SIG-M5 treated with dmso at 0.1 percent for 504 hours (cell line): ENCODE results near the gene ELOVL3.
A peak's percentile ranks its signal among the peaks of the same experiment; 100 is the strongest.
"Not testable (repeated sequence)": the region's sequence is repeated elsewhere in the genome, so short reads cannot be mapped to it uniquely, and the experiment has no call there.

Experiments used
- DNase-seq: peaks from one replicate; lab custom pipeline; 2025; ENCODE audit not compliant: unreplicated experiment; lab: John Stamatoyannopoulos, UW

The ELOVL3 gene, protein sequence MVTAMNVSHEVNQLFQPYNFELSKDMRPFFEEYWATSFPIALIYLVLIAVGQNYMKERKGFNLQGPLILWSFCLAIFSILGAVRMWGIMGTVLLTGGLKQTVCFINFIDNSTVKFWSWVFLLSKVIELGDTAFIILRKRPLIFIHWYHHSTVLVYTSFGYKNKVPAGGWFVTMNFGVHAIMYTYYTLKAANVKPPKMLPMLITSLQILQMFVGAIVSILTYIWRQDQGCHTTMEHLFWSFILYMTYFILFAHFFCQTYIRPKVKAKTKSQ

DNA sequence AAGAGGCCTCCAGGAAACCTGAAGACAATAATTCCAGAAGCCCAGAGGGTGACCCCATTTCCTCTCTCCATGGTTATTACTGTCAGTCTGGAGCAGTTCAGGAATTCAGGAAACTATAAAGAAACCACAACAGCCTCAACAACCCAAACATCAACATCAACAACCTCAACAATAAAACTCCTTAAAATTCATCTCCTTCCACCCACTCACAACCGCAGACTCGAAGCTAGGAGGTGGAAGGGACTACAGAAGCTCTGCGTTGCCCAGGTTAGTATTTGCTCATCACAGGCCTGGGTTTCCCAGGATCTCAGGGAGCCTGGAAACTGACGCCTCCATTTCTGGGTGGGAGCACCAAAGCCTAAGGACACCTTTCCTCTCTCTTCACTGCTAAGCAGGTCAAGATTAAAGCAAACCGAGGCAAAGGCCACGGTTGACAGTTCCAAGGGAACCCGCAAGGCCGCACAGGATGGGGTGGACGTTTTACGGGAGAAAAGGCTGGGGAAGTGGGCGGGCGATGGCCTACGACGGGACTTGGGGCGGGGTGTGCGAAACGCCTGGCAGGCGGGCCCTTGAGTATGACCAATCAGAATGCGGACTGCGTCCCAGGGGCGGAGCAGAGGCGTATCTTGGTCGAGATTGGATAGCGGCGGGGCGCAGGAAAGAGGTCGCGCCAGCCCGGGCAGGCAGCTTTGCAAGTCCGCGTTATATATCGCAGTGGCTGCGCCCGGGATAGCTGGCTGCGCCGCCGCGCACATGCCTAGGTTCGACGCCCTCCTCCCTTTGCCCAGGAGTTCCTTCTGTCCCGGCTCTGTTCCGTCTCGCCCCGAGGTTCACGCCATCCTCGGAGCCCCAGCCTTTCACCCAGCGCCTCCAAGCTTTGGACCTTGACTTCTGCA lies at the start of gene ELOVL3:
TSS of gene ELOVL3 (plus strand) at position 654 of the 896 bp plus-strand sequence. CDS start 250 bp downstream, outside the sequence.
- peak; percentile 94 for DNase-seq

DNA sequence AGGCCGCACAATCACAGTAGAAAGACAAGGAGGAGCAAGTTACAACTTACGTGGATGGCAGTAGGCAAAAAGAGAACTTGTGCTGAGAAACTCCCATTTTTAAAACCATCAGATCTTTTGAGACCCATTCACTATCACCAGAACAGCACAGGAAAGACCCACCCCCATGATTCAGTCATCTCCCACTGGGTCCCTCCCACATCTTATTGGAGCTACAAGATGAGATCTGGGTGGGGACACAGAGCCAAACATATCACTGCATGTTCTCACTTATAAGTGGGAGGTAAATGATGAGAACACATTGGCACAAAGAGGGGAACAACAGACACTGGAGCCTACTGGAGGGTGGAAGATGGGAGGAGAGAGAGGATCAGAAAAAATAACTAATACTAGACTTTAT lies 41.5 kb upstream of the ELOVL3 start:
- DNase-seq: no peak

GRCh38 chr10:102185272-102185671 lies 40.8 kb upstream of the ELOVL3 start:
- DNase-seq: no peak

DNA sequence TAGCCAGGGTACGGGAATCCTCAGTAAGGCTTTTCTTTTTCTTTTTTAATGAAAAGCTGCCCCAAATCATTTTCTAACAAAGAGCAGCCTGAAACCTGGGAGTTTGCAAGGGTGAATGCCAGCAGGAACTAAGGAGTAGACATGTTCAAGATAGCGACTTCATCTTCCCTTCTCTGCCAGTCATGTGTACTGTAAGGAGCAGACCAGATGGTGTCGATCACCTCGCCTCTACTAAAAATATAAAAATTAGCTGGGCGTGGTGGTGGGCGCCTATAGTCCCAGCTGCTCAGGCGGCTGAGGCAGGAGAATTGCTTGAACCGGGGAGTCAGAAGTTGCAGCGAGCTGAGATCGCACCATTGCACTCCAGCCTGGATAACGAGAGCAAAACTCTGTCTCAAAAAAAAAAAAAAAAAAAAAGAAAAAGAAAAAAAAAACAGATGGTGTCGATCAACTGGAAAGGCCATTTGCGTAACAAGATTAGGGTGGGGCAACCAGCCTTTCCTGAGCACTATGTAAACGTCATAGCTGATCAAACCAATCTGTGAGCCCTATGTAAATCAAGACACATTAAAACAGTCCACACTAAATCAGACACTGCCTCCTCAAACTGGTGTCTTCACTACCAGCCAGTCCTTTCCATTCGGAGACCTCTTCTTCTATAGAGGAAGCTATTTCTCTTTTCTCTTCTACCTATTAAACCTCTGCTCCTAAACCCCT lies 40.1 kb upstream of the ELOVL3 start:
- no peak for DNase-seq

- no peak for DNase-seq
These were observed 37.7 kb upstream of the ELOVL3 start for GRCh38 chr10:102188298-102188940.

DNA sequence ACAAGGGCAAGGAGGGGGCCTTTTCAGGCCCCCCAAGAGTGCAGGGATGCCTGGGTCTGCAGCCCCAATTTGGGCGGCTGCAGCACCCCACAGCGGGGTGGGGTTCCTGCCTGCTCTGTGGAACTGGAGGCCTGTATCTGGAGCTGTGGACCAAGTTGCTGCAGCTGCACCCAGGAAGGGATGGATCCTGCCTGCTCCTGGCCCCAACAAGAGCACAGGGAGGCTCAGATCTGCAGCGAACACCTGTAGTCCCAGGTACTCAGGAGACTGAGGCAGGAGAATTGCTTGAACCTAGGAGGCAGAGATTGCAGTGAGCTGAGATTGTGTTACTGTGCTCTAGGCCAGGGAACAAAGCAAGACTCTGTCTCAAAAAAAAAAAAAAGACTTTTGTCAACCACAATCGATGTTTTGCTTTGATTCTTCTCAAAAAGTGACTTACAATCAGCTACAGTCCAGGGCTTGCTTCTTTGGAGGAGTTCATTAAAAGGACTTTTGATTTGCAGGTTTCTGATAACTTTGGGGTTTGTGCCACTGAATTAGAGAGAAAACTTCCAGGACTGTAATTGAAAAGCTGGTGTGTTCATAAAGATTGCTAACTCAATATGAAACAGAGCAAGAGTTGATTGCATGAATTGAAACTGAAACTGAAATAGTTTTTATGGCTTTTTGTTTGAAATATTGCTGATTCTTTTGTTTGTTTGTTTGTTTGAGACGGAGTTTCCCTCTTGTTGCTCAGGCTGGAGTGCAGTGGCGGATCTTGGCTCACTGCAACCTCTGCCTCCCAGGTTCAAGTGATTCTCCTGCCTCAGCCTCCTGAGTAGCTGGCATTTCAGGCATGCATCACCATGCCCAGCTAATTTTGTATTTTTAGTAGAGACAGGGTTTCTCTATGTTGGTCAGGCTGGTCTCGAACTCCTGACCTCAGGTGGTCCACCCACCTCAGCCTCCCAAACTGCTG lies 36.9 kb upstream of the ELOVL3 start:
- DNase-seq: not testable (repeated sequence)

DNA sequence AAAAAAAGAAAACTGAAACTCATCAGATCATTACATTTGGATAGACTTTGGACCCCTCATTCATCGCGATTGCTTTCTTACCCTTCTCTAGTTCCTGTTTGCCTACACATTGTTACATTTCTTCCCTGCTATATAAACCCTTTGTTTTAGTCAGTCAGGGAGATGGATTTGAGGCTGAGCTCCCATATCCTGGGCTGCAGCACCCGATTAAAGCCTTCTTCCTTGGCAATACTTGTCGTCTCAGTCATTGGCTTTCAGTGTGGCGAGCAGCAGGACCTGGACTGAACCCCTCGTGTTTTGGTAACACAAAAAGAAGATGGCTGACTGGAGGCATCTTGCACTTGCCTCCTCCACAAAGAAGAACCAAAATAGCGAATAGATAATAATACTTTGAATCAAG lies 34.1 kb upstream of the ELOVL3 start:
- DNase-seq: no peak

- no peak for DNase-seq
These were observed 30.7 kb upstream of the ELOVL3 start for GRCh38 chr10:102195296-102195870.

GRCh38 chr10:102196893-102197292 lies 29.2 kb upstream of the ELOVL3 start:
- DNase-seq: no peak

DNA sequence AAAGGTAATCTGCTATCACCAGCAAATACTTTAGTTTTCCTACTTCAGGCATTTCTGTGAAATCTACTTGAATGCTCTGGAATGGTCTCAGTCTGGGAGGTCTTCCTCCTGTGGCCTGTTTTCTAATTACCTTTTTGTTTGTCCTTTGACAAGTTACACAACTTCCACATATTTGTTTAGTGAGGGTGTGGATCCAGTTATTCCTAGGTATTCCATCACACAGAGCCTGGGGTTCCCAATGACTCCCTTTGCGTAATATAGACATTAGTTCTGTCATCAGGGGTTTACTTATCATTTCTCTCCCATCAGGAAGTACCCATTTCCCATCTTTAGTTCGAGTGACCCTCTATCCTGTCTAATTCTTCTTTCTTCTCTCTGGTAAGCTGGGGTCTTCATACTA lies 28.1 kb upstream of the ELOVL3 start:
- no peak for DNase-seq

GRCh38 chr10:102200751-102201640 lies 25.1 kb upstream of the ELOVL3 start:
- peak; percentile 26 for DNase-seq

DNA sequence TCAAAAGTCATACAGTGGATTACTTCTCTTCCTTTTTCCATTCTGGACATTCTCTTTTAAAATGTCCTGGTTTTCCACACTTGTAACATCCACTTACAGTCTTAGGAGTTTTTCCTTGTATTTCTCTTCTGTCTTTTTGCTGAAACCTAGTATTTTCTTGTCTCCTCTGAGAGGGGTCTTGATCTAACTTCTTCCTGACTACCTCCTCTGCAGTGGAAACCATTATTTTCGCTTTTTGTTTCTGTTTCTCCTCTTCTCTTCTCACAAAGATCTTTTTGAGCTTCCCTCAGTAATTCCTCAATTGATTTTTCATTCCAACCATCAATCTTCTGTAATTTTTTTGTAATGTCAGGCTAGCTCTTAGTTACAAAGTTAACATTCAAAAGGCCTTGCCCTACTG lies 23.7 kb upstream of the ELOVL3 start:
- no peak for DNase-seq

GRCh38 chr10:102208311-102209035 lies 17.6 kb upstream of the ELOVL3 start:
- no peak for DNase-seq

DNA sequence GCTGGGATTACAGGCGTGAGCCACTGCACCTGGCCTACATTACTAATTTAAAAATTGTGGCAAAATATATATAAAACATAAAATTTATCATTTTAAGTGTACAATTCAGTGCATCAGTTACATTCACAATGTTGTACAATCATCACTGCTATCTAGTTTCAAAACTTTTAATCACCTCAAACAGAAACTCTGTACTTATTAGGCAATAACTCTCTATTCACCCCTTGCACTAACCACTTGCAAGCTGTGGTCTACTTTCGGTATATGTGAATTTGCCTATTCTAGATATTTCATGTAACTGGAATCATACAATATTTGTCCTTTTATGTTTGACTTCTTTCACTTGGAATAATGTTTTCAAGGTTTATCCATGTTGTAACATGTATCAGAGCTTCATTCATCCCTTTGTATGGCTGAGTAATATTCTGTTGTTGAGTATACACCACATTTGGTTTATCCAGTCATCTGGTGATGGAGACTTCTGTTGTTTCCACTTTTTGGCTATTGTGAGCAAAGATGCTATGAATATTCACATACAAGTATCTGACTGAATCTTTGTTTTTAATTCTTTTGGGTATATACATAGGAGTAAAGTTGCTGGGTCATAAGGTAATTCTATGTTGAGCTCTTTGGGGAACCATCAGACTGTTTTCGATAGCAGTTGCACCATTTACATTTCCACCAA lies 14.3 kb upstream of the ELOVL3 start:
- peak; percentile 30 for DNase-seq

- not testable (repeated sequence) for DNase-seq
These were observed 12.5 kb upstream of the ELOVL3 start for GRCh38 chr10:102213599-102213998.

DNA sequence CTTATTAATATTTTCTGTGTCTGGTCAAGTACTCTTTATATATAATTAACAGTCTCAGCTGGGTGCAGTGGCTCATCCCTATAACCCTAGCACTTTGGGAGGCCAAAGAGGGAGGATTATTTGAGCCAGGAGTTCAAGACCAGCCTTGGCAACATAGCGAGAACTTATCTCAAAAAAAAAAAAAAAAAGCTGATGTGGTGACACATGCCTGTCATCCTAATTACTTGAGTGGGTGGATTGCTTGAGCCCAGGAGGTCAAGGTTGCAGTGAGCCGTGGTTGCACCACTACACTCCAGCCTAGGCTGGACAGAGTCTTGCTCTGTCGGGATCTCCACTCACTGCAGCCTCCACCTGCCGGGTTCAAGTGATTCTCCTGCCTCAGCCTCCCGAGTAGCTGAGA lies 6.7 kb upstream of the ELOVL3 start:
- DNase-seq: no peak

GRCh38 chr10:102220612-102221011 lies 5.5 kb upstream of the ELOVL3 start:
- DNase-seq: no peak
